HL-60 (cell line): ENCODE results near the gene CCDC47.

Experiments used
- DNase-seq, 2 experiments: peaks; one replicate each; pipeline ENCODE4 v3.0.0-alpha.2; 2010 to 2020; ENCODE audit warnings: low read depth in 1 of 2, low spot score in 1 of 2
- H3K27ac ChIP-seq: fragments of 250-450 bp; sonication (Bioruptor Pico); replicated peaks from 2 replicates; pipeline ENCODE4 v1.5.1; 2020; ENCODE audit warnings: mild to moderate bottlenecking, moderate library complexity
- H3K27me3 ChIP-seq: fragments of 250-450 bp; sonication (Bioruptor Pico); 2 replicates; pipeline ENCODE4 v1.5.1; 2021; ENCODE audit warnings: mild to moderate bottlenecking, moderate library complexity; ENCODE audit not compliant: insufficient read depth, poor library complexity, severe bottlenecking
- H3K4me3 ChIP-seq: replicated peaks from 2 replicates; pipeline ENCODE4 v1.5.1; 2011; ENCODE audit warnings: mild to moderate bottlenecking, control low read depth, low read length; ENCODE audit not compliant: insufficient read depth
- CTCF ChIP-seq: IDR thresholded peaks from one replicate; pipeline ENCODE4 v1.5.1; 2011; ENCODE audit warnings: low read length, control low read depth, inconsistent platforms; ENCODE audit not compliant: insufficient read depth
- GABPA ChIP-seq: IDR thresholded peaks from 2 replicates; pipeline ENCODE4 v1.6.1; 2012; ENCODE audit warnings: low read depth
- POLR2AphosphoS5 ChIP-seq: IDR thresholded peaks from 2 replicates; pipeline ENCODE4 v1.6.1; 2012; ENCODE audit warnings: low read depth
- SPI1 ChIP-seq: IDR thresholded peaks from 2 replicates; pipeline ENCODE4 v1.6.1; 2012; ENCODE audit warnings: low read depth, mild to moderate bottlenecking, borderline replicate concordance
- TF ChIP-seq, protein P1 (sequence below): IDR thresholded peaks from 2 replicates; pipeline ENCODE4 v1.6.1; 2012; ENCODE audit warnings: low read depth; ENCODE audit not compliant: insufficient replicate concordance

CCDC47 gene

GRCh38 chr17:63709110-63709509 lies 64.3 kb downstream of the CCDC47 start:
- TF ChIP-seq CTCF (no peak), SPI1 (no peak), GABPA (no peak), POLR2AphosphoS5 (no peak)
- TF ChIP-seq, protein P1, sequence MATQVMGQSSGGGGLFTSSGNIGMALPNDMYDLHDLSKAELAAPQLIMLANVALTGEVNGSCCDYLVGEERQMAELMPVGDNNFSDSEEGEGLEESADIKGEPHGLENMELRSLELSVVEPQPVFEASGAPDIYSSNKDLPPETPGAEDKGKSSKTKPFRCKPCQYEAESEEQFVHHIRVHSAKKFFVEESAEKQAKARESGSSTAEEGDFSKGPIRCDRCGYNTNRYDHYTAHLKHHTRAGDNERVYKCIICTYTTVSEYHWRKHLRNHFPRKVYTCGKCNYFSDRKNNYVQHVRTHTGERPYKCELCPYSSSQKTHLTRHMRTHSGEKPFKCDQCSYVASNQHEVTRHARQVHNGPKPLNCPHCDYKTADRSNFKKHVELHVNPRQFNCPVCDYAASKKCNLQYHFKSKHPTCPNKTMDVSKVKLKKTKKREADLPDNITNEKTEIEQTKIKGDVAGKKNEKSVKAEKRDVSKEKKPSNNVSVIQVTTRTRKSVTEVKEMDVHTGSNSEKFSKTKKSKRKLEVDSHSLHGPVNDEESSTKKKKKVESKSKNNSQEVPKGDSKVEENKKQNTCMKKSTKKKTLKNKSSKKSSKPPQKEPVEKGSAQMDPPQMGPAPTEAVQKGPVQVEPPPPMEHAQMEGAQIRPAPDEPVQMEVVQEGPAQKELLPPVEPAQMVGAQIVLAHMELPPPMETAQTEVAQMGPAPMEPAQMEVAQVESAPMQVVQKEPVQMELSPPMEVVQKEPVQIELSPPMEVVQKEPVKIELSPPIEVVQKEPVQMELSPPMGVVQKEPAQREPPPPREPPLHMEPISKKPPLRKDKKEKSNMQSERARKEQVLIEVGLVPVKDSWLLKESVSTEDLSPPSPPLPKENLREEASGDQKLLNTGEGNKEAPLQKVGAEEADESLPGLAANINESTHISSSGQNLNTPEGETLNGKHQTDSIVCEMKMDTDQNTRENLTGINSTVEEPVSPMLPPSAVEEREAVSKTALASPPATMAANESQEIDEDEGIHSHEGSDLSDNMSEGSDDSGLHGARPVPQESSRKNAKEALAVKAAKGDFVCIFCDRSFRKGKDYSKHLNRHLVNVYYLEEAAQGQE: no peak
- DNase-seq: no peak
- no peak overlapping the region for H3K27ac ChIP-seq
- no peaks in the 10 kb centered on the region for H3K27me3 ChIP-seq
- H3K4me3 ChIP-seq: no peak overlapping the region

GRCh38 chr17:63707151-63707550 lies 66.2 kb downstream of the CCDC47 start:
- H3K27ac ChIP-seq: no peak overlapping the region
- no peak for DNase-seq
- no peak for TF ChIP-seq CTCF
- TF ChIP-seq GABPA: no peak
- TF ChIP-seq, protein P1: no peak
- TF ChIP-seq POLR2AphosphoS5: no peak; the same call in 1 of the 2 replicates
- no peak for TF ChIP-seq SPI1
- no peaks in the 10 kb centered on the region for H3K27me3 ChIP-seq
- no peak overlapping the region for H3K4me3 ChIP-seq

GRCh38 chr17:63706336-63707082 lies 66.9 kb downstream of the CCDC47 start:
- Histone ChIP-seq H3K4me3 (no peak overlapping the region), H3K27me3 (no peaks in the 10 kb centered on the region), H3K27ac (no peak overlapping the region)
- DNase-seq: no peak
- TF ChIP-seq SPI1 (no peak), CTCF (no peak), GABPA (no peak), POLR2AphosphoS5 (no peak)
- TF ChIP-seq, protein P1: no peak
